TTC549 (cell line): Measurements from ENCODE around the gene ST6GALNAC3.

ENCODE experiments used
- FAIRE-seq: peaks from 2 replicates; lab custom pipeline; 2012; peaks lifted over from hg19 to GRCh38; lab: Jason Lieb, UNC

The ST6GALNAC3 gene

DNA sequence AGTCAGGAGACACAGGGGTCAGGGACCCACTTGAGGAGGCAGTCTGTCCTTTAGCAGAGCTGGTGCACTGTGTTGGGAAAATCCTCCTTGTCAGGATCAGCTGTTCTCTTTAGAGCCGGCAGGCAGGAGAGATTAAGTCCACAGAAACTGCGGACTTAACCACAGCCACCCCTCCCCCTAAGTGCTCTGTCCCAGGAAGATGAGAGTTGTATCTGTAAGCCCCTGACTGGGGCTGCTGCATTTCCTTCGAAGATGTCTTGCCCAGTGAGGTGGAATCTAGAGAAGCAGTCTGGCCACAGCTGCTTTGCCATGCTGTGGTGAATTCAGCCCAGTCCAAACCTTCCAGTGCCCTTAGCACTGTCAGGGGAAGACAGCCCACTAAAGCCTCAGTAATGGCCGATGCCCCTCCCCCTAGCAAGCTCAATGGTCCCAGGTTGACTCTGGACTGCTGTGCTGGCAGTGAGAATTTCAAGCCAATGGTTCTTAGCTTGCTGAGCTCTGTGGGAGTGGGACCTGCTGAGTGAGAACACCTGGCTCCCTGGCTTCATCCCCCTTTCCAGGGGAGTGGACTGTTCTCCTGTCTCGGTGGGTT, 172.8 kb downstream of the ST6GALNAC3 start:
- no peak for FAIRE-seq

DNA sequence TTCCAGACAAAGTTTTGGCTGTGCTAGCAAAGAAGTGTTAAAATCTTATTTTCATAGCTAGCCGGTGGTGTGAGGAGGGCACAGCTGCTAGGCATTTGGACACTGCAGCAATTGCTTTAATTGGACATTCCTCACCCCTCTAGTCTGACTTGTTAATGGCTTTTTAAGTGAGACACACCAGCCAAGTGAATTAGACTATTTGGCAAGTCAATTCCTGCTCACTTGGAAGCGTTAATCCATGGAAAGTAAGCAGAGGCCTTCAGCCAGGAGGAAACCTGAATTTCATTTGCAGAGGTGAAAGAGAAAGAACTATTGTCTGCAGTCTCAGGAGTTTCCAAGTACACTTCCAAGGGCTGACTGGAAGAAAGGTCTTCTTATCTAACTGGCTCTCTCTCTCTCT, 175.7 kb downstream of the ST6GALNAC3 start:
- no peak for FAIRE-seq

DNA sequence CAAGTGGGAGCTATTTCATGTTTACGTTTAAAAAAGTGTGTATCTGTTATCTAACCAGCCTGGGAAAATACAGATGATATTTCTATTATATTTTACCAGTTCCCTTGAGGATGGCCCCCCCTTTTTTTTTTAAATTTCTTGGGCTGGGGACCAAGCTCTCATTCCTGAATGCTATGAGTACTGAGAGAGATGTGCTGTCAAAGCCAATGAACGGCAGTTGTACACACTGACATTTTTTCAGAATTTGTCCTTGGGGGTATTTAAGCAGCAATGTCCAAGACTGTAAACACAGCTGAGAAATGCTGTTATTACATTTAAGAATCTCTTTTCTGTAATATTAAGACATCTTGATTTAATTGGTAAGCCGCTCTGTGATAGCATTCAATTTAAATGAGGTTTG, 177.9 kb downstream of the ST6GALNAC3 start:
- FAIRE-seq, result no peak

DNA sequence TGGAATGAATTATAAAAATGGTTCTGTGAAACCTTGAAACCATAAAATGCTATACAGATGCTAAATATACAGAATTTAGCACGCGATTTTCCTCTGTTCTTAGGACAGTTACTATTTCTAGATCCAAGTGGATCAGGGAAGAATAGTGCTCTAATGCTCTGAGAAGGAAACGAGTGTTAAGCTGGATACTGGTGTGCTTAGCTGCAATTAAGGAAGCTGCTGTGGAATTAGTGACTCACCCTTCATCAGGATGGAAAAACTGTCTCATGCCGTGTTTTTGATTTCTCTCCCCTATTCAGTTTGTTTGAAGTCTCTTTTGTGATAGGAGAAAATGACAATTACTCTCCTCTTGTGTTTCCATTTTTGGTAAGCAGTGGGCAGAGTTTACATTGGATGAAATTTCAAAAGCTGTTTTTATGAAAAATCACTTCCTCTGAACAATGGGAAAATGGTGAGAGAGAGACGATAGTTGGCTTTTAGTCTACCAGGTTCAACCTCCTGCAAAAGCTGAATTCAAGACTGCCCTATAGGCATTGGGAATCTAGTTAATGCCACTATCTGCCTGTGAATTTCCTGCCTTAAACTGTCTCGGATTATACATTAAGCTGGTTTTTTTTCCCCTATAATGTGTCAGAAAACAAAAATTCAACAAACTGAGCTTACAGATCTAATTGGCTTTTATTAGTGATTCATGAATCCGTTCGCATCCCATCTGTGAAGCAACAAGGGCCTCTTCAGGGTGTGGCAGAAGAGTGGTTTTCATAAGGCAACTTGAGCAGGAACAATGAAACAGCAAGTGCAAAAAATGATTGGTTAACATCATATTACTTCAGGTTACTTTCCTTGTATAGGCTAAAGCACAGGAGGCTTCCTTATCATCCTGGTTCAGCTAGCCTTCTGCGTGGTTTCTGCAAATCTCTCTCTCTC, 179.8 kb downstream of the ST6GALNAC3 start:
- no peak for FAIRE-seq

DNA sequence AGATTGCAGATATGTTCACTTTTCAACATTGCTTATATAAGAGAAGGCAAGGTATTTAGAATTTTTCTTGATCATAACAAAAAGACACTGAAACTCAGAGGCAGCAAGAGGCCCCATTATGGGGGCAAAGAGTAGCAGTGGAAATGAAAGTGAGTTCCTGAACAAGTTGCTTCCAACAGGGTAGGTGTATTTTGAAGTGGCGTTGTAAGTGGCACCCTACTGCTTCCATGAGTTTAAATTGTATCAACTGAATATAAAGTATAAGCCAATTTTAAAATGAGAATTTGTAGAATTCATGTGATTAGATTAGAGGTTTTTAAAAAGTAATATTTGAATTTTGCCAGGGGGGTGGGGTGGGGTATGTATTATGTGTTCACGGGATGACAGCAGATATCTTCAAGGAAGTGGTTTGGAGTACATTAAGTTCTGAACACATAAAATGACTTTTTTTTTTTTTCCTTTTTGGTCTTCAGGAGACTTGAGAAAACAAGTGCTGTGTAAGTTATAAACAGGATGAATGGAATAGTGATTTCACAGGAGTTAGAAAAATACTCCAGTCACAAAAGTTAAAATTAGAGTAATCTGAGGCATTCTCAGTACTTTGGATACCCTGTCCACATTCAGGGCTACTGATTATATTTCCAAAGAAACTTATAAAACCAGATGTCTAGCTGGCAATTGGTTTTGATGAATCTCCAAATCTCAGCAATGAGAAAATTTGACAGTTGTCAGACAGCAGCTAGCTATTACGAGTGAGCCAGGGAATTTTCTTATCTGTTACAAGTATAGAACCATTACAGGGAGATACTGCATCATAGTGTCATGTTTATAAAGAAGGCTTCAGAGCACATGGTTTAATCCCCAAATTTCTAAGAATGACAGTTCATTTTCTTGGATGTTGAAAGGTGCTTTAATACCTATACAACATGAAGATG, 182.0 kb downstream of the ST6GALNAC3 start:
- FAIRE-seq, result no peak

DNA sequence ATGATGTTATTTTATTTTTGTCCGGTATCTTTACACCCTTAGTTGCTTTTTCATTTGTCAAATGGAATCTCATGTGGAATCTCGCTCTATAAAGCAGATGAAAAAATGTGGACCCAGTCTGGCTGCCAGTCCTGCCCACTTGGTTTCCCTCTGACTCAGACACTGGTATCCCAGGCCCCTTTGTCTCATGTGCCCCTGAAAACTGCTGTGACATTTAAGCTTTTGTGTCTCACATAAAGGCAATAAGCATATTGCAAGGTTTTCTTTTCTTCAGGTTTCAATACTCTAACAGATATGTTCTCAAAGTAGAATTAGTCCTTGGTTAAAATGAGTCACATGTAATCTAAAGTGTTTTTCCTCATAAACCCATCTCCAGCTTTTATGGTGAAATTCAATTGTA, 183.3 kb downstream of the ST6GALNAC3 start:
- no peak for FAIRE-seq

DNA sequence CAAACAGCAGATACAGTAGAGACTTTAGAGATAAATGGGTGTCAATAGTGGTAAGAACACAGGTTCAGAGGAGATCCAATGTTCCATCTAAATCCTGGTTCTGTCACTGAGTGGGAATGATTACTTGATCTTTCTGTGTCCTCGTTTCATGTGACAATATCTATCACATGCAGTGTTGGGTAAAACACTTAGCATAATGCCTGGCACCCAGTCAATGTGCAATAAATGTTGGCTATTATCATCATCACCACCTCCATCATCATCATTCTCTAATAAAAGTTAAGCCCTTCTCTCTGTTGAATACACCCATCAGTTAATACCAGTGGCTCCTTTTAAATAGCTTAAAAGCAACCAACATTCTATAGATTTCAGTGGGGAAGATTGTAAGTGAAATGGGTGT, 184.7 kb downstream of the ST6GALNAC3 start:
- FAIRE-seq, result no peak

DNA sequence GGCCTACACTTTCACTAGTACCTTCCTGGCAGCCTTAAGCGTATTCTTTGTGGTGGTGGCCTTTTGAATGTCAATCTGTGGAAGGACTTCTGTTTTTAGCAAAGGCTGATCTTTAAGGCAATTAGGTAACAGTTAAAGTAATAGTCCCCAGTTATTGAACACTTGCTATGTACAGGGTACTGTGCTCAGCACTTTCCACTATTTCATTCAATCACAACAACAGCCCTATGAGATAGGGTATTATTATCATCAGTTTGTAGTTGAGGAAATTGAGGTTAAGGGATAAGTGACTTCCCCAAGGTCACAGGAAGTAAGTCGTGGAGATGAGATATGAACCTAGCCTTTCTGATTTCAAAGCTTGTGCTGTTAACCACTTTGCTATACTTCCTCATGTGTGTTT, 185.7 kb downstream of the ST6GALNAC3 start:
- FAIRE-seq, result no peak

DNA sequence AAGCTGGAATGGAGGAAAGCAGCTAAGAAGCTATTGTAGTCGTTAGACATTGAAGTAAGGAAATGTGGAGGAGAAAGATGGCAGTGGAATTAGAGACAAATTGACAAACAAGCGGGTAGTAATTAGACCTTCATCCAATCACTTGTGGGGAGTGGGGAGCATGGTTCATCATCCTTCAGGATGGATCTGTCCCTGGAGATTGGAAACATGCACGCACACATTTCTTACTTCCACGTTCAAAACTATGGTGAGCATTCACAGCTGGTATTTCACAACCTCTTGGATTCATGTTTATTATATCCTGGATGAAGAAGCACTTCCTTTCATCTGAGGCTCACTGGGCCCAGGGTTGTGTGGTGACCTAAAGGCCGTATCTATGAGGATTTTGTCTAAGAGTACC, 188.1 kb downstream of the ST6GALNAC3 start:
- no peak for FAIRE-seq

DNA sequence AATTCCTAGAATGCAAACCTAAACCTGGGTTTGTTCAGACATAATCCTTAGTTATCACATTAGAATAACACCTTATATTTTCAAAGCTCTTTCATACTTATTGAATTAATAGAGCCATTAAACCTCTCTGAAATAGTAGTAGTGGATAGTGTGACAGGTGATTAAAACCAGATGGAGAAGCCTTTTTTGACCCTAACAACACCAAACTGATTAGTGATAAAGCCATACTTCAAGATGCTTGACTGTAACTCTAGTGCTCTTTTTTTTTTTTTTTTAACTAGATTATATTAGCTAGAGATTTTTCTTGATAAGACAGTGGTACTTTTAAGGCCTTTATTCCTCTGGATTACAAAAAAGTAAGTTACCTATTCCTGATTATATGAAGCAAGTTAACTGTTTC, 190.1 kb downstream of the ST6GALNAC3 start:
- no peak for FAIRE-seq

DNA sequence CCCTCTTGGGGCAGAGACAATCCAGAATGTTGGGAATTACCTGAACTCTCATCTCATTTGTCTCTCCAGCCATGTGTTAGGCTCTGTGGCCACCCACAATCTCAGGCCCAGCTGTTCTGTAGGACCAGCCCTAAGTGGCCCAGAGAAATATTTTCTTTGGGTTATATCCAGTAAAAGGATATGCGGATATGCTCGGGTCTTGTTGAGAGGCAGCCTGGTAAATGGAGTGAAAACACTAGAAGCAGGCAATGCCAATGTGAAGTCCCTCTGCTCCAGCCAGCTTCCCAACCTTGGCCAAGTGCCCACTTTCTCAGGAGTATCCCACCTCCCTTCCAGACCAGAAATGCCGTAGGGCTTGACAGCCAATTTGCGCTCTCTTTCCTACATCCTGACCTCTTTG, 192.2 kb downstream of the ST6GALNAC3 start:
- no peak for FAIRE-seq

DNA sequence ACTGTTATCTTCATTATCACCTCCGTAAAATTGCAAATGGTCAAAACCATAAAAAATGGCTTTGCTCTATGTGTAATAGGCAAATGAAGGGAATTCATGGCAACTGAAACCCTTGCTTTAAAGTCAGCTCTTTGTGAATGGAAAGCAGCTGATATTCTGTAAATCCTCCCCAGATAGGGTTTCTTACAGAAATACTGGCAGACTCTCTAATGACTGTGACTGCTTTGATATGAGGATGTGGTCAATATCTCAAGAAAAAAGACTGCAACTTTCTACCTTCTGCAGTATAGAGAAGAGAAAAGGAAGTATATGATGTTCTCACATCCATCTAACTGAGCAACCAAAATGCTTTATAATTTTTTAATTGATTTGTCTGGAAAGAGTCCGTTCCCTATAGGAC, 193.1 kb downstream of the ST6GALNAC3 start:
- no peak for FAIRE-seq

DNA sequence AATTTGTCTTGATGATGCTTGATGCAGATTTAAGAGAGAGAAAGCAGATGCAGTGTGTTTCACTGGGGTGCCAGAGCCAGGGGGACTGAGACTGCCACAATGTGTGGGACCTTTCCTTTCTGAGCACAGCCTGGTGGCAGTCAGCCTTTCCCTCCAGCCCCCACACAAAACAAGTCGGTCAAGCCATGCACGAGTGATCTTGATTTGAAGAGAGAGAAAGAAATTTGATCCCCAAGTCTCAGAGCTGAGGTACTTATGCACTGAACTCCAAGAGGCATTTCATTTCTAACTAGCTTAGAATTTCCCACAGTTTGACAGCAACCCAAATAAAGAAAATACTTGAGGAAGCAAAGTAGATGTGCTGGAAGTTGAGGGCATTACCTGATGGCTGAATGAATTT, 193.8 kb downstream of the ST6GALNAC3 start:
- FAIRE-seq, result no peak

DNA sequence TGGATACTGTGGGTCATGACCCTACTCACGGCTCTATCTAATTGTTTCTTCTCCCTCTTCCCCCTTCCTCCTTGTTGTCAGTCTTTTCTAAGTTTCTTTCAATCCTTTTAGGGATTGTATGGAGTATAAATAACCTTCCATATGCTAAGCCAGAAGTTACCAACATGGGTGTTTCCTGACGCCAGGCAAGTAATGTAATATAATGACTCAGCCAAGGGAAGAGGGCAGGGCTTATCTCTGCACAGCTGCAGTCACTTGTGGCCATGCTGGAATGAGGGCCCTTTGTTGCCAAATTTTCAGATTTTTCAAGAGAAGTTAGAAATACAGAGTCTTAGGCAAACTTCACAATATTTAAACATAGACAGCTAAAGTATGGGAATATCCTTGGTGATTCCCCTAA, 194.6 kb downstream of the ST6GALNAC3 start:
- FAIRE-seq, result no peak

DNA sequence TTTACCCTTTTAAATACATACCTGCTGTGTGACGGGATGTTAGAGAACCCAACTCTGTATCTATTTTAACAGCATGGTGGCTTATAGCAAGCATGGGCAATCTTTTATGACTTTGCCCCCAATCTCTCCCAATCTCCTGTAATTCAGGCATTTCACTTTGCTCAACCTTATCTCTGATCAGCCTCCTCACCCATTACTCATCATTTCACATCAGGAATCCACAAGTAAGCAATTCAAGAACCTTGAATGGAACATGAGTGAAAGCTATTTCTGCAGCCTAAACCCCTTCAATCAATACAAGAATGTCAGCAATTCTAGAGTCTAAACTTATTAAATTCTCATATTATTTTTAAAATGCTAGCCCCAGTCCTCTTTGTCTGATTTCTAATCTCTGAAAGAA, 199.8 kb downstream of the ST6GALNAC3 start:
- no peak for FAIRE-seq

DNA sequence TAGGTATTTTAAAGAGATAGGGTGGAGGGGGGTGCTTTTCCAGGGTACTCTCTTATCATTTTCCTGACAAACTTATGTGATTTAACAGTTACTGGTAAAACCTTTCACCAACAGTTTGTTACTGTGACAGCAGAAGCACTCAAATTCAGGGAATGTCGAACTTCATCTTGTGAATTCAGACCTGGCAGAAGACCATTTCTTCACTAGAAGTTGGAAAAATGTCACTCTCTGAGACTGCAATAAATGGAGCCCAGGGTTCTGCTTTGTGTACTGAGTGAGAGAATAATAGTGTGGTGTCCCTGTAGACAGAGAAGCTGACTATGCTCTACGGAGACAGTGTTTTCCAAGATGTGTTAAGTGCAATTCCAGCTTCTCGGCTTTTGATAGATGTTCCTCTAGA, 200.2 kb downstream of the ST6GALNAC3 start:
- FAIRE-seq, result no peak

DNA sequence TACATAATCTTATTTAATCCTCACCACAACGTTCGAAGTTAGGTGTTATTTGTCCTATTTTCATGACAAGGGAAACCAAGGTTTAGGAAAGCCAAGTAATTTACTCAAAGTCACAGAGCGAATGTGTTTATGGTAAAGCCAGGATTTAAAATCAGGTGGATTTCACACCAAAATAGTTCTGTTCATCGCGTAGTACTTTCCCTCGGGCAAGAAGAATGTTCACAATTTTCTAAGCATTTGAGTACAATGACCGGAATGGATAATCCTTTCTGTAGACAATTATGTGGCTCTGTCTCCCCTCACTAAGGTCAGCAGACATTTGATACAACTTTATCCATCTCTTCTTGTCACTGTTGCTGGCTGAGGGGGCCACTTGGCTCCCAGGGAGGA, 204.2 kb downstream of the ST6GALNAC3 start:
- no peak for FAIRE-seq

DNA sequence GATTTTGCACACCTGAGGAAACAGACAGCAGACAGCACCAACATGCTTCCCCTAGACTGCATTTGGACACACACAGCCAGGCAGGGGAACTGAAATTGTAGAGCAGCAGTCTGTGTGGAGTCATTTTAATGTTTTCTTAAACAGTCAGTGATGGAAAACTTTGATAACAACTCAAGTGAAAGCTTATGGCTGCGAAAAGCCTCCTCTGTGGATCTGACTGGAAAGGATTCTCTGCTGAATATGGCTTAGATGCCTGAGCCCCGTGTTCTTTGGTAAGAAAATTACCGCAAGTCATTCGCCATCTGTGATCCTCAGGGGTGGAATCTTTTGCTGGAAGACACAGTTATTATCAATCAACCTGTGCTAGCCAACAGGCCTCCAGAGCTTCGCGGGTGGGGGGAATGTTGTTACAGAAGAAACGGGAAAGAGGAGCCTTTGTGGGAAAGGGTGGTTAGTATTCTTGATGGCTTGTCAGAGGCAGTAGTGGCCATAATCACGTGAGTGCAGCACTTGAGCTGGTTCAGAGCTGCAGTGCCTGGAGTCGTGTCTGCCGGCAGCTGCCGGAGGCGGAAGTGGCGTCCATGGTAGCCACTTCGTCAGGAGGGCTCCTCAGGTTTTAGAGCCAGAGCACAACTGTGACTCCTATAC, 204.7 kb downstream of the ST6GALNAC3 start:
- FAIRE-seq, result no peak

DNA sequence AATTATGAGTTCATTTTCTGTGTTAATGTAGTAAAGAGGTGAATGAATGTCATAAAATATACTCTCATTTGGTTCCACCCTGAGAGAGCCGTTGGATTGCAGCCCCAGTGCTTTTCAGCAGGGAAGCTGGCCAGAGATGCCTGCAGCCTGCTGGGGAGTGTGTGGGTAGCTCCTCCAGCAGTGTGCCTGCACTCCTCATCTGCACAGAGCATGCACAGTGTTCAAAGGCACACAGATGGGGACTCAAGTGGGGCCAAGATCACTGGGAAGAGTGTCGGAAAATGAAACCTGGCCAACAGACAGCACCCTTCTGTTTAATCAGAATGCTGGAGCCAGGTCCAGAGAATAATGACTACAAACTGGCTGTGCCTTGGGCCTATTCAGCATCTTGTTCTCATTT, 206.8 kb downstream of the ST6GALNAC3 start:
- FAIRE-seq, result no peak

DNA sequence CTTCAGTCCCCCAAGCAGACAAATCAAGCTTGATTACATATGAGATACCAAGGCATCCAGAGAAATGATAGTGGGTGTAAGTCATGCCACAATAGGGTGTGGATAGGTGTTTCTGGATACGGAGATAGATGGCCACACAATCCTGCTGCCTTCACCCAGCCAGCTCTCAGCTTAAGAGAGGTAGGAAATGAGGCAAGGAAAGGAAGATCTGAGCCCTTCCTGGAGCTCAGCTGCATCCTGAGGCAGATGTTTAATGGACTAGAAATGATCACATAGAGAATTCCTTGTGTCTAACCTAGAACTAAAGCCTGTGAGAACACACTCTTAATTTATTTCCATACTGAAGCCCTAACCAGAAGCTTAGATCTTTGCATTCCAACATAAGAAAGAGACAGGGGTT, 210.3 kb downstream of the ST6GALNAC3 start:
- FAIRE-seq, result no peak

DNA sequence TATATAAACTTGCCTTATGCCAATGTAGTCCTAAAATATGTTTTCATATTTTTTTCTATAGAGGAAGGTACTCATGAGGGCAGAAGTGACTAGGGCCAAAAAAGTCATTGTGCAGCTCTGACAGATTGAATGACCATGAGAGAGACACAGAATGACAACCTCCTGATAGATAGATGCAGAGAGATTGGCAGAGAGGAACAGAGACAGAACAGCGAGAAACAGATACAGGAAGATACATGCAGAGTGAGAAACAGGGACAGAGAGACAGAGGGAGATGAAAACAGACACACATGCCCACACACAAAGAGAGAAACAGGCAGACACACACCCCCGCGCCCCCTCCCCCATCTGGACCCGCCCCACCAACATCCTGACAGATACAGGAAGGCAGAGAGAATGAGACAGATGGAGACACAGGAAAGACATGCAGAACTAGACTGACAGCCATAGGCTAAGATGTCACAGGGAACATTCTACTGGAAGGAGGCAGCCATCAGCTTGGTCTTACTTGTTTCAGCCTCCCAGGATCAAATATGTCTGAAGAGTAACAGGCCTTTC, 211.1 kb downstream of the ST6GALNAC3 start:
- no peak for FAIRE-seq

DNA sequence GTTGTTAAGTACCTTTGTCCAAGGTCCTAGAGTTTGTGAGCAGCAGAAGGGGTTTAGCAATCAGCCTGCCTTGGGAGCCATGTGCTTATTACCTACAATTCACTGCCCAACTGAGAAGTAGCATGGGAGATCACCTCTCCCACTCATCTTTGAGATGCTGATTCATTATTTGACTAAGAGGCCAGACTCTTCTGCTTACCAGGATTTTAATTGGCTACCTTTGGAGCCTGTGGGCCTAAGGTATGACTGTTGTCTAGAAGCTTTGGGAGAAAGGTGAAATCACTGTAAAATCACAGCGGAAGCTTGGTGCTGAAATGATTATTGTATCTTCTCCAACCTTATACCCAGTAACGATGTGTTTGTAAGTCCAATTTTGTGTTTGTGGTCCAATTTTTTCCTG, 213.4 kb downstream of the ST6GALNAC3 start:
- no peak for FAIRE-seq
